ENCODE data around the gene TTC34. TPM values are rescaled to one million over a fixed set of nuclear protein-coding genes. Genes with fewer than 3 reads are reported as not detected.
"Not testable (repeated sequence)": the region's sequence is repeated elsewhere in the genome, so short reads cannot be mapped to it uniquely, and the experiment has no call there.

TTC34 gene
- total RNA-seq, 1 experiment from 2014 or later, result 0.20 TPM

GRCh38 chr1:2783069-2783434, 18.4 kb downstream of the TTC34 start:
- no peak for DNase-seq (ENCODE audit: extremely low read depth, low read depth)

- no peak for DNase-seq (ENCODE audit: extremely low read depth, low read depth)
These were observed 19.9 kb downstream of the TTC34 start for GRCh38 chr1:2781627-2782026.

GRCh38 chr1:2778220-2778592, 23.3 kb downstream of the TTC34 start:
- DNase-seq (ENCODE audit: extremely low read depth, low read depth), result no peak

DNA sequence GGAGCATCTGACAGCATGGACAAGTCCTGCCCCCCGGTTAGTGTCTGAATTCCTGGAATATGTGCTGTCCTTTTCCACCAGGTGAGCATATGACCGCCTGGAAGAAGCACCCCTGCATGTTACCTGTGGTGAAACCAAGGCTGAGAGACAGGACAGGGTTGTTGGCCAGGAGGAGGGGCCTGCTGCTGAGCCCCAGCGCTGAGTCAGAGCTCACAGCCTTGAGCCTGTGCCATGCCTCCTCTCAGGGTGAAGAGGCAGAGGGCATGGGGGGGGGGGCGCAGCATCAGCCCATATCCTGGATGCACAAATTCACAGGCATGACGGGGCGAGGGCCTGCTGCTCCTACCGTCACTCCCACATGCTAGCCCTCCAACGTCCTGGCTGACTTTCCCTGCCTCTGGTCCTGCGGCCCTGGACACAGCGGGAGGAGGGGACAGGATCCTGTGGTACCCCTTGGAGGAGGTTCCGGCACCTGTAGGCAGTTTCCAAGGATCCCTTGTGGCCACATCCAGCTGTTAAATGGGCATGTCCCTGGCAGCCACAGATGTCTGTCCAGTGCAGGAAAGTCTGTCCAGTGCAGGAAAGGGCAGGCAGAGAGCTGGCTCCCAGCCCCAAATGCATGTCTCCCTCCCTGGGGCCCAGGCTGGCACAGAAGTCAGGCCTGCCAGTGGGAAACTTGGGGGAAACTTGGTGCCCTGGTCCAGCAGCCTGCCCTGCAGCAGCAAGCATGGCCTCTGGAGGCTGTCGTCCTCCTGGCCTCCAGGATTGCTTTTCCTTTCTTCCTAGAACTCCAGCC, 23.9 kb downstream of the TTC34 start:
- DNase-seq (ENCODE audit: extremely low read depth, low read depth), result no peak

DNA sequence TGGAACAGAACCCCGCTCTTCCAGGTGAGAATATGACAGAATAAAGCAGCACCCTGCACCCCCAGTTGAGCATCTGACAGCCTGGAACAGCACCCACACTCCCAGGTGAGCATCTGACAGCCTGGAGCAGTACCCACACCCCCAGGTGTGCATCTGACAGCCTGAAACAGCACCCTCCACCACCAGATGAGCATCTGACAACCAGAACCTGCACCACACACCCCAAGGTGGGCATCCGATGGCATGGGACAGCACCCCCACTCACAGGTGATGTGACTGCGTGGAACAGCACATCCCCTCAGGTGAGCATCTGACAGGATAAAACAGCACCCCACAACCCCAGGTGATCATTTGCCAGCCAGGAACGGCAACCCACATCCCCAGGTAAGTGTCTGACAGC, 26.2 kb downstream of the TTC34 start:
- DNase-seq (ENCODE audit: extremely low read depth, low read depth), result not testable (repeated sequence)

DNA sequence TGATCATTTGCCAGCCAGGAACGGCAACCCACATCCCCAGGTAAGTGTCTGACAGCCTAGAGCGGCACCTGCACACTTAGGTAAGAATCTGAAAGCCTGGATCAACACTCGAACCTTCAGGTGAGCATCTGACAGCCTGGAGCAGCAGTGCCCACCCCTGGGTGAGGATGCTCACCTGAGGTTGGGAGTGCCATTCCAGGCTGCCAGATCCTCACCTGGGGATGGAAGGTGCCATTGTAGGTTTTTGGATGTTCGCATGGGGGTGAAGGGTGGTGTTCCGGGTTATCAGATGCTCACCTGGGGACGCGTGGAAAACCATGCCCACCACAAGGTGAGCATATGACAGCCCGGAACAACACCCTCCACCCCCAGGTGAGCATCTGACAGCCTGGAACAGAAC, 33.4 kb downstream of the TTC34 start:
- DNase-seq (ENCODE audit: extremely low read depth, low read depth), result not testable (repeated sequence)

- not testable (repeated sequence) for DNase-seq (ENCODE audit: extremely low read depth, low read depth)
These were observed 42.1 kb downstream of the TTC34 start for GRCh38 chr1:2759433-2759832.

GRCh38 chr1:2757519-2757918, 44.0 kb downstream of the TTC34 start:
- not testable (repeated sequence) for DNase-seq (ENCODE audit: extremely low read depth, low read depth)

GRCh38 chr1:2755426-2755825, 46.1 kb downstream of the TTC34 start:
- not testable (repeated sequence) for DNase-seq (ENCODE audit: extremely low read depth, low read depth)

- DNase-seq (ENCODE audit: extremely low read depth, low read depth), result not testable (repeated sequence)
These were observed 46.9 kb downstream of the TTC34 start for GRCh38 chr1:2754597-2754996.

DNA sequence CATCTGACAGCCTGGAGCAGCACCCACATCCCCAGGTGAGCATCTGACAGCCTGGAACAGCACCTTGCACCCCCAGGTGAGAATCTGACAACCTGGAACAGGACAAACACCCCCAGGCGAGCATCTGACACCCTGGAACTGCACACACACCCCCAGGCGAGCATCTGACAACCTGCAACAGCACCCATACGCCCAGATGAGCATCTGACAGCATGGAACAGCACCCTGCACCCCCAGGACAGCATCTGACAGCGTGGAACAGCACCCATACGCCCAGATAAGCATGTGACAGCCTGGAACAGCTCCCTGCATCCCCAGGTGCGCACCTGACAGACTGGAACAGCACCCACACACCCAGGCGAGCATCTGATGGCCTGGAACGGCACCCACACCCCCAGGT, 49.0 kb downstream of the TTC34 start:
- DNase-seq (ENCODE audit: extremely low read depth, low read depth), result not testable (repeated sequence)

DNA sequence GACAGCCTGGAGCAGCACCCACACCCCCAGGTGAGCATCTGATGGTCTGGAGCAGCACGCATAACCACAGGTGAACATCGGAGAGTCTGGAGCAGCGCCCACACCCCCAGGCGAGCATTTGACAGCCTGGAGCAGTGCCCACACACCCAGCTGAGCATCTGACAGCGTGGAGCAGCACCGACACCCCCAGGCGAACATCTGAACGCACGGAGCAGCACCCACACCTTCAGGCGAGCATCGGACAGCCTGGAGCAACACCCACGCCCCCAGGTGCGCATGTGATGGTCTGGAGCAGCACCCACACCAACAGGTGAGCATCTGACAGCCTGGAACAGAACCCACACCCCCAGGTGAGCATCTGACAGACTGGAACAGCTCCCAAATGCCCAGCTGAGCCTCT, 49.6 kb downstream of the TTC34 start:
- not testable (repeated sequence) for DNase-seq (ENCODE audit: extremely low read depth, low read depth)

- DNase-seq (ENCODE audit: extremely low read depth, low read depth), result not testable (repeated sequence)
These were observed 50.4 kb downstream of the TTC34 start for GRCh38 chr1:2750766-2751730.

GRCh38 chr1:2750041-2750680, 51.3 kb downstream of the TTC34 start:
- not testable (repeated sequence) for DNase-seq (ENCODE audit: extremely low read depth, low read depth)

- not testable (repeated sequence) for DNase-seq (ENCODE audit: extremely low read depth, low read depth)
These were observed 52.9 kb downstream of the TTC34 start for GRCh38 chr1:2748626-2749025.

DNA sequence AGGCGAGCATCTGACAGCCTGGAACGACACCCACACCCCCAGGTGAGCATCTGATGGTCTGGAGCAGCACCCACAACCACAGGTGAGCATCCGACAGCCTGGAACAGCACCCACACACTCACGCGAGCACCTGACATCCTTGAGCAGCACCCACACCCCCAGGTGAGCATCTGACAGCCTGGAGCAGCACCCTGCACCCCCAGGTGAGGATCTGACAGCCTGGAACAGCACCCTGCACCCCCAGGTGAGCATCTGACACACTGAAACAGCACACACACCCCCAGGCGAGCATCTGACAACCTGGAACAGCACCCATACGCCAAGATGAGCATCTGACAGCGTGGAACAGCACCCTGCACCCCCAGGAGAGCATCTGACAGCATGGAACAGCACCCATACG, 106.7 kb downstream of the TTC34 start:
- DNase-seq (ENCODE audit: extremely low read depth, low read depth), result not testable (repeated sequence)

- DNase-seq (ENCODE audit: extremely low read depth, low read depth), result not testable (repeated sequence)
These were observed 111.3 kb downstream of the TTC34 start for GRCh38 chr1:2690180-2690579.

GRCh38 chr1:2688336-2688665, 113.2 kb downstream of the TTC34 start:
- DNase-seq (ENCODE audit: extremely low read depth, low read depth), result not testable (repeated sequence)

- not testable (repeated sequence) for DNase-seq (ENCODE audit: extremely low read depth, low read depth)
These were observed 113.7 kb downstream of the TTC34 start for GRCh38 chr1:2687638-2688335.

- DNase-seq (ENCODE audit: extremely low read depth, low read depth), result not testable (repeated sequence)
These were observed 114.3 kb downstream of the TTC34 start for GRCh38 chr1:2687174-2687591.

Measured in NCI-H460 (cell line).